IMR-90 (cell line): ENCODE data around the gene C18orf32. TPM values are rescaled to one million over a fixed set of nuclear protein-coding genes. Genes with fewer than 3 reads are reported as not detected.

Experiments used
- CEBPB ChIP-seq: IDR thresholded peaks from 2 replicates; pipeline ENCODE4 v1.6.1; 2012; ENCODE audit warnings: low read depth, low read length, improper control_type of control experiment
- microRNA-seq, 2 experiments: library from miRNA; stranded (forward) in 1 of 2; unstranded in 1 of 2; fragments of 10-50 nt in 1 of 2; fragments of <30 nt in 1 of 2; gene quantifications in 1 of 2; microRNA quantifications in 1 of 2; one replicate each; pipeline versions ENCODE3 to v1.1.0; 2013 to 2020; ENCODE audit not compliant: insufficient read depth in 1 of 2, insufficient read length in 1 of 2, unreplicated experiment in 1 of 2
- polyA plus RNA-seq, 3 experiments: library from polyadenylated mRNA; depleted of rRNA; stranded (reverse); fragments of >200 nt; gene quantifications; 2 replicates each; pipeline ENCODE4 v1.2.3, GENCODE V29; 2012; ENCODE audit warnings: low replicate concordance in 1 of 3
- small RNA-seq, 5 experiments: library from RNA; depleted of rRNA; stranded (forward); fragments of <200 nt; gene quantifications; one replicate each; pipeline ENCODE3, GENCODE V24; 2012
- total RNA-seq: library from RNA; depleted of rRNA; stranded (reverse); fragments of >200 nt; gene quantifications from 2 replicates; pipeline ENCODE4 v1.2.3, GENCODE V29; 2012; rRNA removed

C18orf32 gene
- total and polyA plus RNA-seq, 2 of the 4 experiments (the other 2 are of a cell fraction): 3.6 to 21.4 TPM

DNA sequence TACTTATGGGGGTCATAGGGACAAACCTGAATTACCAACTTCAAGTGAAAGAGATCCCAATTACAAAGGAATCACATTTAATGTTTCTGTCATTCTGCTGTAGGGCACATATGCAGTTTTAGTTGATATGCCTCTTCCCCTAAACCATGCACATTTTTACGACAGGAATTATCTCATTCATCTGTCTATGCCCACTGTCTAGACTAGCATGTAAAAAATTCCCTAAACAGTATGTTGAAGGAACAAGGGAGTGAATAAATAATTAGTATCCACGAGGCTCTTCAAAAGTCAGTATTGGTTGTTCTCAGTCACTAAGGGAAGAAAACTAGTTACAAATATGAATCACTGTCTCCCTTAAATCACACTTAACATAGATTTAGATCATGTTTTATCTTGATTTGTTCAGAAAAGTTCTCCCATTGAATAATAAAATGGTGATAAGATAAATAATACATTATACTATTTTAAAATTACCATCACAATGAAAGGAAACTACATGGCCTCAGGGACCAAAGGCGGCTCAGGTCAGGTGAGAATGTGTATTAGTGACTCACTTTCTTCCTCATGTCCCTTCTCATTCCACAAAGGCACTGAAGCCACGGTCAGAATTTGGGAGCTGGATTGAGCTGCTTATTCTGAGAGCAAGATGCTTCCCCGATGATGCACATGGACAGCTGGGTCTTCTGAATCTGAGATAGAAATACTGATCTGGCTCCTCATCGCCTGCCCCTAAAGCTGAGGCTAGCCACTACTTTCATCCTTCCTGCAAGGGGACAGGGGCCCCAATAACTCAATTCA, 55.7 kb downstream of the C18orf32 start (continued):
- TF ChIP-seq CEBPB: no peak

Small RNA genes lying within 50 kb of the gene (microRNA-seq; reads per million reads assigned to microRNA genes)
- gene SNORD58A (ENCODE audit: insufficient read depth, insufficient read length) (not detected), gene SNORD58C (ENCODE audit: insufficient read depth, insufficient read length) (not detected)

Small RNA genes lying within 50 kb of the gene (small RNA-seq; reads per million reads assigned to genes)
- gene SNORD58A (0 reads per million in 5 experiments), gene SNORD58C (0 reads per million in 5 experiments)

Other genes with a start within 250 kb of the C18orf32 start
- gene DYM, start 26.6 kb downstream of the C18orf32 start, total RNA-seq: 19.4 and 25.3 TPM in 2 replicates
- gene DYM, start 26.6 kb downstream of the C18orf32 start, polyA plus RNA-seq (2012; rRNA removed): 12.9 and 13.0 TPM in 2 replicates
- gene RPL17, start 5.2 kb upstream of the C18orf32 start, total RNA-seq: 3,967 and 4,184 TPM in 2 replicates
- gene RPL17, start 5.2 kb upstream of the C18orf32 start, polyA plus RNA-seq (2012; rRNA removed): 3,672 and 3,759 TPM in 2 replicates
- gene LIPG, start 74.8 kb upstream of the C18orf32 start, total RNA-seq: under 0.01 TPM in 1 of 2 replicates, not detected in the other
- gene LIPG, start 74.8 kb upstream of the C18orf32 start, polyA plus RNA-seq (2012; rRNA removed): 0.13 and 0.14 TPM in 2 replicates